Measurements from ENCODE around the gene TRAPPC3. TPM values are rescaled to one million over a fixed set of nuclear protein-coding genes. Genes with fewer than 3 reads are reported as not detected.

Gene TRAPPC3
- total RNA-seq, 1 experiment from 2014 or later: 119 TPM

DNA sequence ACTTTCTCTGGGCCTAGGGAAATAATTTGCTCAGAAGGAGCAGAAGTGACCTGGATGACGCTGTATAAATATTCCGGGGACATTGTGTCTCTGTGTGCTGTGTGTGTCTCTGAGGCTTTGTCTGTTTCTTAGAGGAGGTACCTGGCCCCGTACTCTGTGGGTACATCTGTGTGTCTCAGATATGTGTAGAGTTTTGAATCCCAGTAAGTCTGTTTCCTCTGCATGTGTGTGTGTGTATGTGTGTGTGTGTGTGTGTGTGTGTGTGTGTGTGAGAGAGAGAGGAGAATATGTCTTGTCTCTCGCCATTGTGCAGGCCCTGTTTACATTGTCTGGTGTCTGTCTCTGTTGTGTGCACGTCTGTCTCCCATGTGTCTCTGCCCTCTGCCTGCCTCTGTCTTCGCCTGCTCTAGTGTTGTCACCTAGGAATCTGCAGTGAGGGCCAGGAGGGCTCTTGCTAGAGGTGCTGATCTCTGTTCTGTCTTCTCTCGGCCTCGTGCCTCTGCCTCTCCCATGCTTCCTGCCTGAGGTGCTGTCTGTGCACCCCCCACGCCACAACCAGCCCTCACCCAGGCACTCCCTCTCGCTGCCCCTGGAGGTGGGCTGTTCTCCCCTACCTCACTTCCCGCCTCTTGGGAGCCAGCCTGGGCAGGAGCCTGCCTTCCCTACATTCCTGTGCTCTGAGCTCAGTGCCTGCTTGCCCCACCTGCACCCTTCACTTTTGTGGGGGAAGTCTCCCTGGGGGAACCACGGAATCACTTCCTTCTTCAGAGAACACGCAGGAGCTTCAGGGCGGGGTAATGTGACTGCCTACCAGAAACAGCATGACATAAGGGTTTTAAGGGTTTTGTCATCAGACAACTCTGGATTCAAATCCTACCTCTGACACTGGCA, 12.6 kb upstream of the TRAPPC3 start:
- DNase-seq (peak; percentile 60), ATAC-seq (peak; percentile 31)
- peaks cover 24% of the 10 kb centered on the region for H4K20me1 ChIP-seq (ENCODE audit: low read length)
- H3K4me1 ChIP-seq (ENCODE audit: insufficient read depth, low read length): peaks cover 51% of the 10 kb centered on the region
- peak overlapping the region; percentile 46 for H3K27ac ChIP-seq (ENCODE audit: low read length)
- 0 out of 2 replicates have a peak overlapping the region, but pooled peaks have one; percentile 18 for H2AFZ ChIP-seq (ENCODE audit: low read length)
- CTCF ChIA-PET: interaction anchor here (1.0 kb wide), 1 partner anchor 12 kb away, joined by 4 read pairs; no protein-coding TSS in a partner anchor
- H3K4me3 ChIP-seq (ENCODE audit: low read length): peak overlapping the region; percentile 14; the same call in 1 of the 2 replicates
- H3K79me2 ChIP-seq (ENCODE audit: low read length): peaks cover 97% of the 10 kb centered on the region
- peak overlapping the region; percentile 48 for H3K4me2 ChIP-seq (ENCODE audit: low read length)
- intact Hi-C loops (cut with micrococcal nuclease): loop anchor here (1.0 kb wide), 2 partner anchors 13 to 22 kb away; partner anchors contain the start of gene TRAPPC3
- no peaks in the 10 kb centered on the region; the same call in 1 of the 2 replicates for H3K36me3 ChIP-seq (ENCODE audit: low read depth, low read length)
- BruUV-seq (replicated peaks): no TSS peak
- TF ChIP-seq EZH2phosphoT487 (IDR thresholded peaks at IDR 0.05; ENCODE audit: borderline replicate concordance, low read length) (no peak), EZH2 (IDR thresholded peaks at IDR 0.05; ENCODE audit: low read length, unreplicated experiment) (no peak)
- TF ChIP-seq, protein P1, sequence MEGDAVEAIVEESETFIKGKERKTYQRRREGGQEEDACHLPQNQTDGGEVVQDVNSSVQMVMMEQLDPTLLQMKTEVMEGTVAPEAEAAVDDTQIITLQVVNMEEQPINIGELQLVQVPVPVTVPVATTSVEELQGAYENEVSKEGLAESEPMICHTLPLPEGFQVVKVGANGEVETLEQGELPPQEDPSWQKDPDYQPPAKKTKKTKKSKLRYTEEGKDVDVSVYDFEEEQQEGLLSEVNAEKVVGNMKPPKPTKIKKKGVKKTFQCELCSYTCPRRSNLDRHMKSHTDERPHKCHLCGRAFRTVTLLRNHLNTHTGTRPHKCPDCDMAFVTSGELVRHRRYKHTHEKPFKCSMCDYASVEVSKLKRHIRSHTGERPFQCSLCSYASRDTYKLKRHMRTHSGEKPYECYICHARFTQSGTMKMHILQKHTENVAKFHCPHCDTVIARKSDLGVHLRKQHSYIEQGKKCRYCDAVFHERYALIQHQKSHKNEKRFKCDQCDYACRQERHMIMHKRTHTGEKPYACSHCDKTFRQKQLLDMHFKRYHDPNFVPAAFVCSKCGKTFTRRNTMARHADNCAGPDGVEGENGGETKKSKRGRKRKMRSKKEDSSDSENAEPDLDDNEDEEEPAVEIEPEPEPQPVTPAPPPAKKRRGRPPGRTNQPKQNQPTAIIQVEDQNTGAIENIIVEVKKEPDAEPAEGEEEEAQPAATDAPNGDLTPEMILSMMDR (conservative IDR thresholded peaks at IDR 0.05; ENCODE audit: low read depth, low read length): no peak
- H3K9ac ChIP-seq (ENCODE audit: low read length): peak overlapping the region; percentile 47
- no peaks in the 10 kb centered on the region for H3K27me3 ChIP-seq (ENCODE audit: low read length)
- no peaks in the 10 kb centered on the region for H3K9me2 ChIP-seq (replicated peaks; ENCODE audit: low read length)
- POLR2A ChIA-PET (ENCODE audit: unreplicated experiment): interaction anchor here (1.0 kb wide), 1 partner anchor 12 kb away, joined by 3 read pairs; the partner anchor contains the start of gene TRAPPC3
- H3K9me3 ChIP-seq (ENCODE audit: low read length): no peaks in the 10 kb centered on the region
- no peaks in the 10 kb centered on the region for H3F3A ChIP-seq (ENCODE audit: low read length, unreplicated experiment)

DNA sequence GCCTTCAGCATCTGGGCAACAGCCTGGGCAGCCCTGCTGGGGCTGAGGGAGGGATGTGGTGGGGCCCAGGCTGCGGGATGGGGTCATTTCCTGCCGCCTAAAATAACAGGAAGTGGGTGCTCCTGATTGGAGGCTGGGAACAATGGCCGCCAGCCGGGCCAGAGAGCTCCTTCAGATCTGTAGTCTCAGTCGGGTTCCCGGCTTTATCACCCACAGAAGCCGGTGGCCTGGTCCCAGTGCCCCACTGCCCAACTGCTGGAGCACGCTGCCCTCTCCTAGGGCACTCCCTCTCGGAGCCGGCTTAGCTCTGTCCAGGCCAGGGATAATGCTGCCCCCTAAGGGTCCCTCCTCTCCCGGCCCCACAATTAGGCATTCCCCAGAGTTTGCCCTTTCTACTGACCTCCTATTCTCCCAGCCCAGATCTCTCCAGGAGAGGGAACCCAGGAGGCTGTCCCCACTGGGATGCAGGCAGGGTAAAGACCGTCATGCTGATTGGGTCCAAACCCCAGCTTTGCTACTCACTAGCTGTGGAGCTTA, 11.7 kb upstream of the TRAPPC3 start:
- H3K27ac ChIP-seq (ENCODE audit: low read length): peak overlapping the region; percentile 46
- ATAC-seq (peak; percentile 19), DNase-seq (peak; percentile 35)
- TF ChIP-seq EZH2phosphoT487 (IDR thresholded peaks at IDR 0.05; ENCODE audit: borderline replicate concordance, low read length): no peak
- TF ChIP-seq, protein P1 (conservative IDR thresholded peaks at IDR 0.05; ENCODE audit: low read depth, low read length): peak; percentile 58
- H3K79me2 ChIP-seq (ENCODE audit: low read length): peaks cover 98% of the 10 kb centered on the region
- no peaks in the 10 kb centered on the region; the same call in 1 of the 2 replicates for H3K36me3 ChIP-seq (ENCODE audit: low read depth, low read length)
- no peaks in the 10 kb centered on the region for H3K9me3 ChIP-seq (ENCODE audit: low read length)
- H3K4me1 ChIP-seq (ENCODE audit: insufficient read depth, low read length): peaks cover 47% of the 10 kb centered on the region
- peak overlapping the region; percentile 47 for H3K9ac ChIP-seq (ENCODE audit: low read length)
- 0 out of 2 replicates have a peak overlapping the region, but pooled peaks have one; percentile 36 for H2AFZ ChIP-seq (ENCODE audit: low read length)
- peak overlapping the region; percentile 14; the same call in 1 of the 2 replicates for H3K4me3 ChIP-seq (ENCODE audit: low read length)
- ChIA-PET CTCF (interaction anchor here (0.7 kb wide), 1 partner anchor 12 kb away, joined by 3 read pairs; no protein-coding TSS in a partner anchor), POLR2A (ENCODE audit: unreplicated experiment) (interaction anchor here (0.5 to 0.6 kb wide), 2 partner anchors 19 to 21 kb away, joined by 8 to 41 read pairs; no protein-coding TSS in a partner anchor)
- H3K27me3 ChIP-seq (ENCODE audit: low read length): no peaks in the 10 kb centered on the region
- H3K4me2 ChIP-seq (ENCODE audit: low read length): peak overlapping the region; percentile 48
- BruUV-seq (replicated peaks): no TSS peak
- peaks cover 24% of the 10 kb centered on the region for H4K20me1 ChIP-seq (ENCODE audit: low read length)
- H3F3A ChIP-seq (ENCODE audit: low read length, unreplicated experiment): no peaks in the 10 kb centered on the region
- intact Hi-C loops (cut with micrococcal nuclease): loop anchor here (1.0 kb wide), 2 partner anchors 12 to 23 kb away; partner anchors contain the start of gene TRAPPC3
- H3K9me2 ChIP-seq (replicated peaks; ENCODE audit: low read length): no peaks in the 10 kb centered on the region
